Spinal cord (tissue), 10 donors: ENCODE results near the gene ARHGAP23. TPM values are rescaled to one million over a fixed set of nuclear protein-coding genes. Genes with fewer than 3 reads are reported as not detected.

Experiments used
- DNase-seq, 6 donors: peaks; one replicate each; pipeline versions ENCODE4 v3.0.0 to v3.0.0-alpha.2; 2013 to 2015; ENCODE audit warnings: low spot score in 6 of 6, low read depth in 4 of 6
- H3K27ac ChIP-seq: one replicate; pipeline ENCODE4 v1.5.1; 2013; ENCODE audit warnings: low read depth, low read length, control low read depth
- H3K27me3 ChIP-seq: one replicate; pipeline ENCODE4 v1.6.1; 2013; ENCODE audit warnings: low read length; ENCODE audit not compliant: control insufficient read depth, insufficient read depth
- H3K36me3 ChIP-seq: one replicate; pipeline ENCODE4 v1.6.1; 2013; ENCODE audit warnings: low read length; ENCODE audit not compliant: control insufficient read depth, insufficient read depth
- H3K4me1 ChIP-seq: one replicate; pipeline ENCODE4 v1.6.1; 2013; ENCODE audit warnings: low read length; ENCODE audit not compliant: control insufficient read depth, insufficient read depth
- H3K4me3 ChIP-seq: one replicate; pipeline ENCODE4 v1.5.1; 2013; ENCODE audit warnings: low read depth, low read length, control low read depth
- H3K9me3 ChIP-seq: one replicate; pipeline ENCODE4 v1.6.1; 2013; ENCODE audit warnings: low read length; ENCODE audit not compliant: control insufficient read depth, insufficient read depth
- WGBS: methylation state at CpG from one replicate; pipeline ENCODE4 v1.1.5; 2013; ENCODE audit warnings: missing lambda C conversion rate; ENCODE audit not compliant: insufficient coverage; 5-methylcytosine and 5-hydroxymethylcytosine counted together
- polyA plus RNA-seq, 2 donors: library from polyadenylated mRNA; unstranded; fragments of 120-200 nt; gene quantifications; one replicate each; pipeline ENCODE4 v1.2.1, GENCODE V29; 2013; ENCODE audit not compliant: insufficient read length in 2 of 2
- total RNA-seq, 2 donors: library from RNA; depleted of rRNA in 1 of 2; stranded (reverse); fragments of 120-200 nt in 1 of 2; fragments of >200 nt in 1 of 2; gene quantifications; one replicate each; pipeline versions ENCODE4 v1.2.3 to v1.2.4, GENCODE V29; 2013 to 2014
- donor health status: healthy.

The ARHGAP23 gene
- total and polyA plus RNA-seq, 4 donors, result 49.0 to 88.0 (median 60.8) TPM

DNA sequence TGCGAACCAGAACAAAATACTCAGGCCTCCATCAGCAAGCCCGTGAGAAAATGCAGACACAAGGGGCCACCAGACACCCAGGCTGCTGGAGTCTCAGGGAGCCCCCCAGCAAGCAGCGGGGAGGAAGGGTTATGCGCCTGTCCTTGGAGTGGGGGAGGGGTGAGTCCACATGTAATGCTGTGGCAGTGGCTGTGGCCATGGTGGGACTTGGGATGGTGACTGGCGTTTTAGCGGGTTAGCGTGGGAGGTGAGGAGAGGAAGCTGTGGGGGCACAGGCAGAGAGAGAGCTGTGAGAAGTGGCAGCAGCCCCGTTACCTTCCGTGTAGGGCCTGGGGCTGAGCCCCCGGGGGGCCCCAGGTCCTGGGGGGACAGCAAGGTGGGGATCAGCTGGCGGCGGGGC is 119.2 kb downstream of the ARHGAP23 start:
- no peaks in the 10 kb centered on the region for H3K27me3 ChIP-seq
- 88% methylated on average over 9 of the region's 12 CpGs for WGBS

DNA sequence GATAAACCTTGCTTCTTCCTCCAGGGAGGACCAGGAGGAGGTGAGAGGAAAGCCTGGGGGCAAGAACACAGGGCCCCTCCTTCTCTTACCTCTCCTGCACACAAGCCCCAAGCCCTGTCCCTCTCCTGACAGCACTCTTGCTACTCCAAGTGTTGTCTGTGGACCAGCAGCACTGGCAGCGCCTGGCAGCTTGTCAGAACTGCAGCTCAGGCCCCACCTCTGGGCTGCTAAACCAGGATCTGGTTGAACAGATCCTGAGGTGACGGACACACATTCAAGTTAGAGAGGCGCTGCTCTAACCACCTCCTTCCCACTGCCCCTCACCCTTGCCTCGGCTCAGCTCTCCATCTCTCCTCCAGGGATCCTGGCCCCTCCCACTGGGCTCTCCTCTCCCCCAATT is 121.0 kb downstream of the ARHGAP23 start:
- no peak for DNase-seq
- Histone ChIP-seq H3K27me3 (no peaks in the 10 kb centered on the region), H3K4me1 (no peaks in the 10 kb centered on the region), H3K9me3 (no peaks in the 10 kb centered on the region), H3K36me3 (peaks cover 92% of the 10 kb centered on the region), H3K4me3 (no peak overlapping the region), H3K27ac (no peak overlapping the region)
- 73% methylated on average over 4 of the region's 4 CpGs for WGBS

More for the DNA sequence above, 119.2 kb downstream of the ARHGAP23 start:
- H3K4me1 ChIP-seq, result no peaks in the 10 kb centered on the region
- no peak overlapping the region for H3K27ac ChIP-seq
- no peak for DNase-seq
- H3K4me3 ChIP-seq, result no peak overlapping the region
- H3K36me3 ChIP-seq, result peaks cover 94% of the 10 kb centered on the region
- H3K9me3 ChIP-seq, result no peaks in the 10 kb centered on the region

DNA sequence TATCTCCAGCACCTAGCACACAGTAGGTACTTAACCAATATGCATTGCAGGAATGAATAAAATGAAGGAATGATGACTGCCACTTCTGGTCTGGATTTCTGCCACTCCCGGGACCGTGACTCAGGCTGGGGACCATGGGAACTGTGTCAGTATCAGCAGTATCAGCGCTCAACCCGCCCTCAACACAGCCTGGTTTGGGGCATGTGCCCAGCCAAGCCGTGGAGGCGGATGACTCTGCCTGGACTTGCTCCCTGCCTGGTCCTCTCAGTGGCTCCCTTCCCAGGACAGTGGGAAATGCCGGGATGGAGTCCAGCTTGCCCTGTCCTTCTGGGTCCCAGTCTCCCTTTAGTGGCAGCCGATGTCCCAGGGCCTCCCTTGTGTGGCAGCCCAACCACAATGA is 122.4 kb downstream of the ARHGAP23 start:
- Histone ChIP-seq H3K4me3 (no peak overlapping the region), H3K4me1 (no peaks in the 10 kb centered on the region), H3K36me3 (peaks cover 80% of the 10 kb centered on the region), H3K27me3 (no peaks in the 10 kb centered on the region), H3K27ac (no peak overlapping the region), H3K9me3 (no peaks in the 10 kb centered on the region)
- WGBS, result 84% methylated on average over 8 of the region's 8 CpGs
- DNase-seq, result no peak

DNA sequence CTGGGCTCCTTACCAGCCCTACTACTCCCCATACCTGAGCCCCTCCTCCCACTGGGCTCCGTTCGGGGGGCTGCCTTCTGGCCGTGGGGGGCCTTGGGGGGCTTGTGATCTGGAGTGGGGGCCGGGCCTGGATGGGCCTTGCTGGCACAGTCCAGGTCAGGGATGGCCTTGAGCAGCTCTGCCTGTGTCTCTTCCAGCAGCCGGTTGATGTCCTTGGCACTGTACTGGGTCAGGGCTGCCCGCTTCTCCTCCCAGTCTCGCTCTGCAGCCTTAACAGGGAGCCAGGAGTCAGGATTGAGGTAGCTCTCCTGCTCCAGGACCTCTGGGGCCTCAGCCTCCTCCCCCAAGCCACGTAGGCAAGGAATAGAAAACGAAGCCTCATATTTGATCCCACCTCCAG is 122.9 kb downstream of the ARHGAP23 start:
- no peak overlapping the region for H3K27ac ChIP-seq
- DNase-seq, result no peak
- no peak overlapping the region for H3K4me3 ChIP-seq
- no peaks in the 10 kb centered on the region for H3K9me3 ChIP-seq
- WGBS, result 89% methylated on average over 7 of the region's 9 CpGs
- H3K4me1 ChIP-seq, result no peaks in the 10 kb centered on the region
- H3K27me3 ChIP-seq, result no peaks in the 10 kb centered on the region
- H3K36me3 ChIP-seq, result peaks cover 77% of the 10 kb centered on the region

DNA sequence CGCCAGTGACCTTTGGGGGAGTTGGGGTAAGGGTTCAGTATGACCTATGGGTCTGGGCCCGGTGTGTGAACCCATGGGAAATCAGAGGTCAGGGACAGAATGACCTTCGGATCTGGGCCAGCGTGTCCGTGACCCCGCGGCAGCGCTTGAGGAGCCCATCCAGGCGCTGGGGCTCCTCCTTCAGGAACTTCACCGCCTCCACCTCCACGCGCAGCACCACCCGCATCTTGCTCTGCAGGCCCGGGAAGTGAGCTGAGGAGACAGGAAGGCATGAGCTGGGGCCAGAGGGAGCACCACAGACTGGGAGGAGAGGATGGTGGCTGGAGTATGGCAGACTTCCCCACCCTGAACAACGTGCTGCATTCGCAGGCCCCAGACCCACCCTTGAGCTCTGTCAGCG is 124.1 kb downstream of the ARHGAP23 start:
- no peaks in the 10 kb centered on the region for H3K9me3 ChIP-seq
- H3K27me3 ChIP-seq, result no peaks in the 10 kb centered on the region
- no peak for DNase-seq
- WGBS, result 93% methylated on average over 11 of the region's 17 CpGs
- H3K27ac ChIP-seq, result no peak overlapping the region
- H3K4me1 ChIP-seq, result peaks cover 4% of the 10 kb centered on the region
- H3K36me3 ChIP-seq, result peaks cover 74% of the 10 kb centered on the region
- H3K4me3 ChIP-seq, result no peak overlapping the region

DNA sequence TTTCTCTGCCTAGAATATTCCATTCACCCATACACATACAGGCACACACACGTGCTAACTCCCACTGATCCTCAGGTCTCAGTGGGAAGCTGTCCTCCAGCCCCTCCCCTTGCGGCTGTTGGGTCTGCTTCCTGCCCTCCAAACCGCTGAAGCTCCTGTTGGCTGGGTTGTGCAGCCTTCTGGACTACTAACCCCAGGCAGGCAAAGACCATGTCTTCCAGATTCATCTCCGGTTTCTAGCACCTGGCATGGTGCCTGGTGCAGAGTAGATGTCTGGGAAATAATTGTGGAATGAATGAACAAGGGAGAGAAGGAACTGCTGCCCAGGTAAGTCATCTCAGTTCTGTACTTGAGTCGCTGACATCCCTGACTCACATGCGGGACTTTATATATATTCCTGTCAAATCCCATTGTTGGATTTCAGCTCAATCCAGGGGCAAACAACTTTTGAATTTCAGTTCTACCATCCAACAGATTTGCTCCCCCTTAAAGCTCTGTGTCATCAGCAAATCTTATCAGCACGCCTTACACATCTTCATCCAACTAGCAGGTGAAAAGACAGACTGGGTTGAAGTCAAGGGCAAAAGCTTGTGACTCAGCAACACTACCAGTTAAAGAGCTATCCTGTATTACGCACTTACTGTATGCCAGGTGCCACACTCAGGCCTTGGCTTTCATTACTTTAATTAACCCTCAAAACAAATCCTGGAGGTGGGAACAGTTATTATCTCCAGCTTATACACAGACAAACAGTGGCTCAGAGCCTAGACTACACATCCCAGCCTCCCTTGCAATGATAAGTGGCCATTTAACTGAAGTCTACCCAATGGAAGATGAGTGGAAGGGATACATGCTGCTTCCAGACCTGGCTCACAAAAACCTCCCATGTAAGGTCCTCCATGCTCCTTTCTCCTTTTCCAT is 126.4 kb downstream of the ARHGAP23 start:
- Histone ChIP-seq H3K27me3 (peaks cover 4% of the 10 kb centered on the region), H3K9me3 (no peaks in the 10 kb centered on the region), H3K4me3 (no peak overlapping the region), H3K36me3 (peaks cover 68% of the 10 kb centered on the region), H3K27ac (no peak overlapping the region), H3K4me1 (peaks cover 27% of the 10 kb centered on the region)
- WGBS, result 78% methylated on average over 6 of the region's 8 CpGs
- DNase-seq, result no peak

DNA sequence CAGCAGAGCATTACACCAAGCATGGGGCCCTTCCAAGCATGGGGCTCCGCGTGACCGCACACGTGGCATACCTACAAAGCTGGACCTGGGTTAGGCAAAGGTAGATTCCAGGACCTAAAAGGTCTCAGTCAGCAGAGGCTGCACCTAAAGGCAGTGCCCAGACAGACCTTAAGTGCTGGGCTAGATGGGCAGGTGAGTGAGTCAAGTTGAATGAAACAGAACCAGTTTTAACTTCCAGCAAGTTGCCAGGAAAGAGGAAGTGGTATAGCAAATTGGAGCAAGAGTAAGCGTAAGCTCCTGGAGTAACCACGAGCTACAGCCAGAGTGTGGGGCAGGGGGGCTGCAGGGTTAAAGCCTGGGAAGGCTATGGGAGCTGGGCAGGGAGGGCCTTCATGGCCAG is 128.0 kb downstream of the ARHGAP23 start:
- no peak for DNase-seq
- WGBS, result 90% methylated on average over 6 of the region's 6 CpGs
- Histone ChIP-seq H3K4me3 (no peak overlapping the region), H3K9me3 (no peaks in the 10 kb centered on the region), H3K36me3 (peaks cover 71% of the 10 kb centered on the region), H3K27me3 (peaks cover 17% of the 10 kb centered on the region), H3K27ac (no peak overlapping the region), H3K4me1 (peaks cover 38% of the 10 kb centered on the region)

DNA sequence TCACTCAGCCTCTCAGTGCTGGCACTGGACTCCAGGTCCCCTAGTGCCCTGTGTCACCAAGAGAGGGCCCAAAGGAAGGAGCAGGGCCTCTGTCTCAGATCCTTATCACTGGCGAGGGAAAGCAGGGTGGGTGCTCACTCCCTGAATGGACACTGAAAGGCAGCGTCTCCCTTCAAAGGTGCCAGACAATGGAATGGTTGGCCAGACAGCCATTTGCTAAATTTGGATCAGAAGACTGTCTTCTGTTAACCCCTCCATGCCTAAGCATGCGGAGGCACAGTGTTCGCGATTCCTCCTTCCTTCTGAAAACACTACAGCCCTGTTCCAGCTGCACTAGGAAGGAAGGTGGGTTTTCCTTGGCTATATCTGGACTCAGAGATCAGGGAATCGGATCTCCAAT is 129.1 kb downstream of the ARHGAP23 start:
- Histone ChIP-seq H3K36me3 (peaks cover 69% of the 10 kb centered on the region), H3K9me3 (no peaks in the 10 kb centered on the region), H3K27ac (no peak overlapping the region), H3K27me3 (peaks cover 22% of the 10 kb centered on the region), H3K4me1 (peaks cover 38% of the 10 kb centered on the region), H3K4me3 (no peak overlapping the region)
- DNase-seq, result no peak
- WGBS, result 55% methylated on average over 3 of the region's 6 CpGs

DNA sequence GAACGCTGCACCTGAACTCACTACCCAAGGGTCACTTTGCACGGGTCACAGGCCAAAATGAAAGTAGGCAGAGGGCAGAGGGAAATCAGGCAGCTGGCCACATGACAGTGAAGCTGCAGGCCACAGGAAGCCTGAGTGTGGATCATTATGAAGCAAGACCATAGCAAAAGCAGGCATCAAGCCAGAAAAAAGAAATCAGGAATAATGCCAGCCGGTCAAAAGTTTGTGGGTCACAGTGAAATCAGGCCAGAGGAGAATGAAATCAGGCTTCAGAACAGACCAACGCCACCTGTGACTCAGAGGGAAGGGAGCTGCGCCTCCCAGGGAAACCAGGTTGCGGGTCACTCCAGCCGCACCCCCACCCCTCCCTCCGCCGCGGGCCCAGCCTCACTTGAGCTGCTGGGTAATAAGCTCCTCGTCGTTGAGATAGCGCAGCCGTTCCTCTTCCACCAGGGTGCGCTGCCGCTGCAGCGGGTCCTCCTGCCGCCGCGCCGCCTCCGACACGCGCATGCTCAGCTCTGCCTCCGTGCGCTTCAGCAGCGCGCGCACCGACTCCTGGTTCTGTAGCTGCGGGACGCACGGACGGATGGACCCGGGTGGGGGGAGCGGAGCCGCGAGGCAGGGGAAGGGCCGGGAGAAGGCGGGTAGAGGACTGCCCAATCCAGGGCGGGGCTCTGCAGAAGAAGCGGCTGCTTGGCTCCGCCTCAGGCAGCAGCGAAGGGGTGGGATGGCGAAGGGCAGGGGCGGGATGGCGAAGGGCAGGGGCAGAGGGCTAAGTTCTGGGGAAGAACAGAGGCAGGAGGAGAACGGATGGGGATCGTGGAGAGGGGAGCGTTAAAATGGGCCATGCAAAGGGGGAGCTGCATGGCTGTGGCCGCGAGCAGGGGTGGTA is 129.8 kb downstream of the ARHGAP23 start:
- Histone ChIP-seq H3K27me3 (peaks cover 29% of the 10 kb centered on the region), H3K9me3 (no peaks in the 10 kb centered on the region), H3K27ac (no peak overlapping the region), H3K4me3 (peak overlapping the region; percentile 23), H3K36me3 (peaks cover 69% of the 10 kb centered on the region), H3K4me1 (peaks cover 38% of the 10 kb centered on the region)
- WGBS, result 8% methylated on average over 52 of the region's 52 CpGs
- DNase-seq, result peak; percentile 63 to 96 (median 81)
